Posterior vena cava (tissue), 2 donors: ENCODE data around the gene PTPRG. TPM values are rescaled to one million over a fixed set of nuclear protein-coding genes. Genes with fewer than 3 reads are reported as not detected.

Source experiments
- DNase-seq: peaks from one replicate; pipeline ENCODE4 v3.0.0-alpha.2; 2020; ENCODE audit warnings: low spot score
- intact Hi-C, 2 donors: fragments of 100-400 bp; cut with DNase I; formaldehyde crosslinking; loops; one replicate each; pipeline versions ENCODE4 v1.14.1 to v1.14.2; 2022 to 2023
- total RNA-seq, 2 donors: library from RNA; stranded (reverse); fragmentation: NEBNext Ultra II Directional; extraction: Animal tissue kit (Norgen Biotek cat#: 25700); gene quantifications; one replicate each; pipeline ENCODE4 v1.2.1, GENCODE V29; 2021
- donor health status: DM: yes; HTN: yes; CAD: no.
- donor health status: DM: yes; HTN: yes; CAD: no.

Gene PTPRG
- total RNA-seq, 2 donors from 2014 or later, result 80.4 to 98.0 TPM

DNA sequence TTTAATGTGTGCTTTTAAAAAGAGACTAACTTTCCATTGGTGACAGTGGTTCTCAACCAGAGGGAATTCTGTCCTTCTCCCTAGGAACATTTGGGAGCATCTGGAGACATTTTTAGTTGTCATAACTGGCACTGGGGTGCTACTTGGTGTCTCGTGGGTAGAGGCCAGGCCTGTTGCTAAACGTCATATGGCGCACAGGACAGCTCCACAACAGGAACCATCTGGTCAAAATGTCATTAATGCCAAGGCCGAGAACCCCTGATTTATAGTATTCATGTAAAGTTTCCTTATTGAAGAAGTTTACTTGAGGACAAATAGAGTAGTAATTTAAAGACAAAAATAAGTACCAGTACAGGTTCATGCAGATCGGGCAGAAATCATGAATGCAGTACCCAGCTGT, 647.7 kb downstream of the PTPRG start:
- intact Hi-C loops, result no loop called here
- no peak for DNase-seq

DNA sequence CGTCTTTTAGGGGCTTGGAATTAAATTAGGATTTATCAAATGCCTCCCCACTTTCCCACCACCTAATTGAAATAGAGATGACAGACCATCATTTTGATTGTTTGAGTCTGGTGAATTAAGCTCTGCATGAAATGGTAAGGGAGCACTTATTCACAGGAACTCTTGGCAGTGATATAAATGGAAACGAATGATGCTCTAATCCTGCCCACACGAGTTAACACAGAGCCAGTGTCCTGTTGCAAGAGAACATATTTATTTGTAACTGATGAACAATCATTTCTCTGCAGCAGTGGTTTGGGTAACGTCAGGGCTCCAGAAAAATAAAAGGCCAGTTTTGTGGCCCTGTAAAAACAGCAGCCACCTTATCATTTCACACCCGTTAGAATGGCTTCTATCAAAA, 648.6 kb downstream of the PTPRG start:
- intact Hi-C loops, result no loop called here

DNA sequence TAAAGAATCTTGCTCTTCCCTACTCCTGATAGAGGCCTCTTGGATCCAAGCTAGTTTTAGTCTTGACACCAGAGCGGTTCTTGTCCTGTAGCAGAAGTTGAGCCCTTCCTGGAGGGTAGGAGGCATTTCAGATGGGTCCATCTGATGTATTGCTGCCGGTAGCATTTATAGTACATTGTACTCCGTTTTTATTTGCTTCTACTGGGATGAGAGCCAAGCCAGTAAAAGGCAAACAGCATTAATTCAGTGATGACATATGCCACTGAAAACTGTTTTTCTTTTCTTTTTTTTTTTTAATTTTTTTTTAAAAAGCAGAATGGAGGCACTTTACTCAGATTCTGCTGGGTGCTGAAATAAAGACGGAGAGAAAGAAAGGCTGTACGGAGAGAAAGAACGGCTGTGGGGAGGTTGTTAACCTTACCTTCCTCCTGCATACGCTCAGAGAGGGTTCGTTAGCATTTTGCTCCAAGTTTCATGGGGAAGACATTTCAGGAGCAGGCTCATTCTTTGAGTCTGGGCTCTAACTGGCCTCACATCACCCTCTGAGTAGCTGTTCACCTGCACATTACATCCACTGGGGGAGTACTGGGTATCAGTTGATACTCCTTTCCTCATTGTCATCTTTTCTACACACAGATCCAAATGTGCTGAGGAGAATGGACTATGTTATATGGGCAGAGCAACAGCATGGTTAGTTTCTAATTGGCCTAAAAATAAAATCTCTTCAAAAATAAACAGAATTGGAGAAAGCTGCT, 650.5 kb downstream of the PTPRG start:
- DNase-seq, result no peak
- intact Hi-C loops, result no loop called here

More for the DNA sequence above, 648.6 kb downstream of the PTPRG start:
- no peak for DNase-seq

DNA sequence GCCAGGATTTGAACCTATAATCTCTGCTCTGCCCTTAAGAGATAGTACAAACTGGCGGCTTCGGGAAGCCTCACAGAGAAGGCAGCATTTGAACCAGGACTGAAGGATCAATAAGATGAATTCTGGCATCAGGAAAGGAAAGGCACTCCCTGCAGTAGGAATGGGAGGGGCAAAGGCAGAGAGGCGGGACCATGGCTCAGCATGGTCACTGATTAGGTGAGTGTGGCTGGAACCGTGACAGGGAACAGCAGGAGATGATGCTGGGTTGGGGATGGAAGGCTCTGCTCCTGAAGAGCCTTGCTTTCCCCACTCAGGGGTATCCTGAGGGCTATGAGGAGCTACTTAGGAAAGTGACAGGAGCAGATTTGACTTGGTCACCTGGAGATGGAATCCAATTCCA, 653.5 kb downstream of the PTPRG start:
- no peak for DNase-seq
- intact Hi-C loops, result no loop called here

DNA sequence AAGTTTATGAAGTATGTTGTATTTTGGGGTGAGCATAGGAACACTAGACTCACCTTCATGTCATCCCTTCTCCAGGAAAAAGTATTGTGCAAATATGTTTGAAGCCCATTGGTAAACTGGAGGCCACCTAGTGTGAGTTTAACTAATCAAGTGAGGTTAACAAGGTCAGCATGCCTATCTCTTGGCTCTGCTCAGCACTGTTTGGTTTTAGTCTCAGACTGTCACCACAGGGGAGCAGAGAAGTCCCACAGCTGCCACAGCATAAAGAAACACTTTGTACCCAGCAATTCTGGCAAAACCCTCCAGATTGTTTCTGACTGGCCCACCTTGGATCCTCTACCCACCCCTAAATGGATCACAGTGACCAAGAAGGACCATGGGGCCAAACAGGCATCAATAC, 659.2 kb downstream of the PTPRG start:
- intact Hi-C loops, result no loop called here
- DNase-seq, result no peak

DNA sequence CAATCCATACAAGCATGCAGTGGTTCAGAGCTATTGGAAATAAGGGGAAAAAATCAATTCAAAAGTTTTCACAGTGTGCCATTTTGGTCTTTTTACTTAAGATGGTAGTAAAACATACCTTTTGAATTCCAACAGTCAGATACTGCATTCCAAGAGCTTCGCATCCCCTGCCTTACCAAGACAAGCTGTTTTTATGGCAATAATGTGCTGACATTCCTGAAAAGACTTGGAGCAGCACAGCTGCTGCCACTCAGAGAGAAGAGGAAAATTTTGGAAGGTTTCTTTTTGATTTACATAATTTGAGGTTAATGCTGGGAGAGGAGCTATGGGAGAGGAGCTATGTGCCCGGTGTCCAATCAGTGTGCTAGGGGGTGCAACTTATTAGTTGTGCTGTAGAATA, 663.7 kb downstream of the PTPRG start:
- intact Hi-C loops, result no loop called here
- DNase-seq, result no peak

DNA sequence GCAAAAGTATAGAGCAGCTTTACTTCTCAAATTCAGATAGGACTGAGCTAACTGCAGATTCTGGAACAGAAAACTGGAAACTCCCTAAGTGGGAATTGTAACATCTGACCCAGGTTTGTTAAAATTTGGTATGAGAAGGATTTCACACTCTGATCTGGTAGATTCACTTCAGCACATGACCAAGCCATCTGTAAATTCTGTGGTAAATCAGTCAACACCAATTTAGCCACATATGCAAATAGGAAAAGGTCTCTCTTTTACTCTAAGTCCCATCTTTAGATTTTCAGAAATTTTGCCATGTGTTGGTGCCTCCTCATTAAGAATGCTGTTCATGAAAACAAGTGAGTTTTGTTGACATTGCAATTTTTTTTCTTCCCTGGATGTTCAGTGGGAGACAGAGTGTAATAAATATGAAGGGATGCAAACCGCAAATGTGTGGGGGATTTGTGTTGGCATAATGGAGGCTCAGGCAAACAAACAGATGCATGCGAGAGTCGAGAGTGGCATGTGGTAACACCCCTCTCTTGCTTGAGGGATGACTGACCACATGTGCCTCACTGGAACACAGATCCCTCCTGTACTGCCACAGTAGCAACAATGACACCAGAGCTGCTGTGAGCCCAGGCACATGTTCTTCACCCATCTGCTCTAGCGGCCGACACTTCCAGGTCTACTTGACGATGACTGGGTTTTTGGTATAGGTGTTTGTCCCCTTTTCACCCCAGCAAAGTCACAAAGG, 665.4 kb downstream of the PTPRG start:
- intact Hi-C loops, result no loop called here
- DNase-seq, result no peak

DNA sequence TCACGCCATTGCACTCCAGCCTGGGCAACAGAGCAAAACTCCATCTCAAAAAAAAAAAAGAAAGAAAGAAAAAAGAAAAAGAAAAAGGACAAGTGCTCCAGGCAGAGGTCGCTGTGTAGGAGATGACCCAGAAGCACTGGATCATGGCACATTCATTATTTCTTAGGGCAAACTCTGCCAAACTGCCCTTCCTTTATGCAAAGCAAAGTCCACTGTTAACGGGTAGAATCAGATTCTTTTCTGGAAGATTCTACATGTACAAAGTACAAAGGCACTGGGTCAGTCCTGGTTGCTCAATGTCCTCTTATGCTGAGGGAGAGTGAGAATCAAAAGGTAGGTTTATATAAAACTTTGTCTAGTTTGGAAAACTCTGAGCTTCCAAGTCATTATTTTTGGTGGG, 667.1 kb downstream of the PTPRG start:
- no peak for DNase-seq
- intact Hi-C loops, result no loop called here

DNA sequence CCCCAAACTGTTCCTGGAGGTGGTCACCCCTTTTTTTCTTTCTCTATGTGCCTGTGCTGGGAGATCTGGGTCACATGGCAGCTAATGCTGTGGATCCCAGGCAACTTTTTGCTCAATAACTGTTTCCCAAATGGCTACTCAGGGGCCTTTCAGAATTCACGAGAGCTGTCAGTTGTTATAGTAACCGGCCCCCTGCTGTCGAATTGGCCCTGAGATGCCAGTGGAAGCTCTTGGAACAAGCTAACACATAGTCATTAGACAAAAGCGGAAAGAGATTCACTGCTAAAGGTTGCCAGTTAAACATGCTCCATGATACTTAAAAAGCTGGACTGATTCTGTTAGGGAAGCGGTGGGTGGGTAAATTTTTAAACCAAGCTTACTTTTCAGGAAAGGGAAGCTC, 667.8 kb downstream of the PTPRG start:
- intact Hi-C loops, result no loop called here
- DNase-seq, result no peak

DNA sequence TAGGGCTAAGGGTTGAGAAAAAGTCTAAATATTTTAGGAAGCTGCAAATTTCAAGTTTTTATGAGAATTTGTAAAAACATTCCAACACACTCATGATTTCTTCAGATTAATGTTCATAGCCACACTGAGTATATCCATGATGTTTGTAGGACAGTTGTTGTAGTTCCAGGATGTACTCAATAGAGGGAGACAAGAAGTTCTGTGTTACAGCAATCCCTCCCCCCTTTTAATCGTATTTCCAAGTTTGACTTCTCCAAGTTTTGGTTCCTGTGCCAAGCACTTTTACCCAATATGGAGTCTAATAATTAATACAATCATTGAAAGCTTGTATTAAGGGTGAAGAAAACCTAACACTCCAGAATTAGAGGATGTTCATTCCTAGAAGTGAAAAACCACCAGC, 668.5 kb downstream of the PTPRG start:
- intact Hi-C loops, result no loop called here
- no peak for DNase-seq

DNA sequence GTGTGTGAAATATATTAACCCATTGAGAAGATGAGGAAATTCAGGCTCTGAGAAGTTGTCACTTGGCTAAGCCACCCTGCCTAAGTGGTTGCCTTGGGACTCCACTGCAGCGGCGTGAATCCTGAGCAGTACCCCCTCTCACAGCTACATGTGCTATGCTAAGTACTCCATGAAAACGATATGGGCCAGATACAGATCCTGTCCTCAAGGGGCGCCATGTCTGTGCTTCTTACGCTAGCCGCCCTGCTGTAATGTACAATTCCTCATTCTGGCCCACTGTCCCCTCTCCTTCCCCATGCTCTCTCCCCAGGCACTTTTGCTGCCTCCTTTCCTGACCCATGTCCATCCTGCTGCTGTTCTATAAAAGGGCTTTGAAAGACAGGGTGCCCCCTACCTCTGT, 671.7 kb downstream of the PTPRG start:
- no peak for DNase-seq
- intact Hi-C loops, result no loop called here

DNA sequence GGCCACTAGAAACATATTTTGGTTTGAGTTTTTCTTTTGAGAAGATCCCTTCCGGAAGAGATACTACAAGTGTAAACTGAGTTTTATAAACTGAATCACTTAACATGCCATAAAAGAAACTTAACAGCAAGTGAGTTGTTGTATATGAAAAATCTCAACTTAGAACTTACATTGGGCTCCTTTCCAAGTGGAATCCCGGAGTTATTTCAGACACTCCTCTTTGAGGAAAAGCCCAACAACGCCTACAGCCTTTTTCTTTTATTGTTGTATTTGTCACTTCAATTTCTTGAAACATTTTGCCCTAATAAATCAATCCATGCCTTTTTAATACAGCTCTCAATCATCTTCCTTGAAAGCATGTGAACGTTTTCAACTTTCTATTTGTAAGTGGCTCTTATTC, 674.6 kb downstream of the PTPRG start:
- no peak for DNase-seq
- intact Hi-C loops, result no loop called here

DNA sequence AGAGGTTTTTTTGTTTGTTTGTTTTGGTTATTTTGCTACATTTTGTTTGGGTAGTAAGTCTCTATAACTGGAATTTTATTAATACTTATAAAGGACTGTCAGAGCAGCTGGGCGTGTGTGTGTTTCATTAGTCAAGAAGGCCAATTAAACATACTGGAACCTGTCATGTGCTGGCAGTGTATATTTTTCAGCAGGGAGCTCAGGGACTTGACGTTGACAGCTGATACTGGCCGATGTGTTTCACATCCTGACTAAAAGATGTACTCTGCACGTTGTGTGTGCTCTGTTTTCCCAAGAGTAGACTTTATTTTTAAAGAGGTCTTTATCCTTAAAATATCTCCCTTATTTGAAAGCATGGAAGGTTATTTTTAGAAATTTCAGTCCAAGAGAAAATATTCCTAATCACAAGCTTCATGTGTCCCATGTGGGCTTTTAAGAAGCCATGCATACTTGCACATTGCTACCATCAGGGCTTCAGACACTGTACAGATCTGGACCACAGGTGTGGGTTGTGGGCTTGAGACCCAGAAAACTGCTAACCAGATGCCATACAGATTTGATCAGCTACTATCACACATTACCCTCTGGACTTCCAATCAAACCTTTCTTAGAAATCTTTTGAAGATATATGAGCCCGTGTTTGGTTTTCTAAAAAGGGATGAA, 676.0 kb downstream of the PTPRG start:
- intact Hi-C loops, result no loop called here
- no peak for DNase-seq

DNA sequence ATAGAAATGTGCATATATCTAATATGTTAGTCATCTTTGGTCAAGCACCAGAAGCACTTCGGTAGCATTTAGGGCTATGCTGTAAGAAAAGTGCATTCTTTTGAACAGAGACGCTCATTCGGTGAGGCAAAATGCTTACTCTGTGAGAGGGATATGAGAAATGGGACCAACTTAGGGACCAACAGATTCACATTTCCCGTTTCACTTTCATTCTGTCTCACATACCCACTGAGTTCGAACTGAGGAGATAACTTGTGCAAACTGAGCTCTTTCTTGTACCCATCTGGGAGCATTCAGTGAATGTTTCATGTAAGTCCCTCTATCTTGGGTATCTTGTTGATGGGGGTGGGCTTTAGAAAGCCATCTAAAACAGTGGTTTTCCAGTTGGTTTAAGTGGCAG, 676.6 kb downstream of the PTPRG start:
- DNase-seq, result no peak
- intact Hi-C loops, result no loop called here

DNA sequence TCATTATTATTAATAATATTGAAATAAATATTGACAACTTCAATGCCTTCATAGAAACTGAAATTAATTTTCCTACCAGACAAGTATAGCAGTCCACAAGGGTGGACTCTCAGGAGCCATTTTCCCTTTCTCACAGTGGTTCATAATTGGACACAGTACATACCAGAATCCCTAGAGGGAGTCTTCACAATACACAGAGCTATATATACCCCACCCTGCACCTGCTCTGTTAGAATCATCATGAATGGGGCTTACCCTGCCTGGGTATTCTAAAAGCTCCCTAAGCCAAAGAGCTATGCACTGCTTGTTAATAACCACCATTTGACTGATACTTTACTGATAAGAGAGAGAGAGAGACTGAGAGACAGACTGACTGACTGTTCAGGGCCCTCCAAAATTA, 677.1 kb downstream of the PTPRG start:
- no peak for DNase-seq

DNA sequence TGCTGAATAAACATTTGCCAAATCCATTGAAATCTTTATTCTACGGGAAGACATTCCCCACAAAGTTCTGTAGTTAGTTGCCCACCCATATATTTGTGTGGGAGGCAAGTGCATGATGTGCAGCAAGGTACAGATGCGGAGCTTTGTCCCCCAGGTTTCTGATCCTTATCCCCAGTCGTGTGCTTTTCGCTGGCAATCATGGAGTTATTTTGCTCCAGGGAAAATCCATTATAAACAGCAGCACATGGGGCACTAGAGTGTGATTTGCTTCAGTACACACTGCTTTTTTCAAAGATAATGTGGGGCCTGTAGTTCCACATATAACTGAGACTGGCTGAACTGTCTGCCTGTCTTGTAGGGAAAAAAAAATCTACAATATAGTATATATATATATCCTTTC, 679.9 kb downstream of the PTPRG start:
- intact Hi-C loops, result no loop called here
- DNase-seq, result no peak

More for the DNA sequence above, 677.1 kb downstream of the PTPRG start:
- intact Hi-C loops, result no loop called here

DNA sequence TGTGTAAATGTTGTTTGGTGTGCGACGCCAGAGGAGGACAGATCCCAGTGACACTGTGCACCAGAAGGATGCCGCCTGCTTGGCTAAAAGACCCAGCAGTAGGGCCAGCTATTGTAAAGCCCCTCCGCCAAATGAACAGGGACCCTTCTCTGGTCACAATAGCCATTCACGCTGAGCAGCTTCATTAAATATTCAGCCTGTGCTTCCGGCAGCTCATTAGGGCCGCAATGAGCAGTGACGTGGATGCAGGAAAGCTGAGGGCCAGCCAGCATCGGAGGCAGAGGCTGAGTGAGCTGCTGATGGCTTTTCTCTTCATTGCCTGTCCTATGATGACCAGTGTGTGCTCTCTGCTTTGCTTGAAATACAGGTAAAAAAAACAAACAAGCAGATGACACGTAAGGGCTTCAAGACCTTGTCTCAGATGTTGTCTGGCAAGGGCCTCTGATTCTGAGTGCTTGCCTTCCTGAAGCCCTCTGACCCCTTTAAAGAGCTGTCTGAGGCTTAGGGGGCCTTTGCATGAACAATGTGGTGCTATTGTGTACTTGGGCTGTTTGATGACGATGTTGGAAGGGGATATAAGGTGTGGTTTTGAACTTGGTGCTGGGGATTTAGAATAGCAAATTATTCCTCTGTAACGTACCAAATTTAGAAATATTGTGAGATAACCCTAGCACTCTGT, 681.6 kb downstream of the PTPRG start:
- intact Hi-C loops, result no loop called here

DNA sequence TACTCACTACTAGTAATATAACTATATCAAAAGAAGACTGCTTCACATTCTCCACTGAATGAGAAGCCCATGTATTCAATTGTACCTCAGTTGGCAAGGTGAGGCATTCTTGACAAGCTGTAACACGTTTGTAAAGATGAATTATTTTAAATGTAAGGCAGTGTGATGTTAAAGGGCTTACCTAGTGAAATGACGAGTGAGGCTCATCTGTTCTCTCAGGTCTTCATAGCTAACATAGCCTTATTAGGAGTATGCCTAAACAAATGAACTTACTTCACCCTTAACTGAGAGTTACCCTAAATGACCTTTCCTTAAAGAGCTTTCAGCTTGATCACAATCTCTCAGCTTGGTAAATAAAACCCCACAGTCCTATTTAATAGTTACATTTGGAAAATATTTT, 684.7 kb downstream of the PTPRG start:
- intact Hi-C loops, result no loop called here

More for the DNA sequence above, 681.6 kb downstream of the PTPRG start:
- no peak for DNase-seq

DNA sequence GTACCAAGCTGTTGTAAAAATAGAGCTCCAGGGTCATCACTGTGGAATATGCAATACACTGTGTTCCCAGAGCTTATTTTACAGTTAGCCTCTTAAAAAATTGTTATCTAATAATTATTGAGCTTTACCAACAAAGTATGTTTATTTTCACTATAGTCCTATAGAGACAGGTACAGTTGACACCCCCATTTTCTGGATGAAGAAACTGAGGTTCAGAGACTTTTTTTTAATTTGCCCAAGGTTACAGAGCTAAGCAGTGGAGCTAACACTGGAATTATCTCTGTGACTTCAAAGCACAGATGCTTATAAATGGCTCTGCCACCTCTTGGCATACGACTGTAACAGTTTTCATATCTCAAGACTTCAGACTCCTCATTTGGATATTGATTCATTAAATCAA, 685.6 kb downstream of the PTPRG start:
- no peak for DNase-seq
- intact Hi-C loops, result no loop called here

More for the DNA sequence above, 684.7 kb downstream of the PTPRG start:
- DNase-seq, result no peak
